K562 (cell line): Measurements from ENCODE around the gene ATF6B. TPM values are rescaled to one million over a fixed set of nuclear protein-coding genes. Genes with fewer than 3 reads are reported as not detected.

ENCODE experiments used
- DMBX1 ChIP-seq: fragments of 250-450 bp; sonication (Bioruptor Pico); IDR thresholded peaks from 2 replicates; pipeline ENCODE4 v1.8.0; 2022; ENCODE audit warnings: inconsistent platforms, mild to moderate bottlenecking, moderate library complexity, borderline replicate concordance
- FOXA1 ChIP-seq: fragments of 450-650 bp; IDR thresholded peaks from 2 replicates; pipeline ENCODE4 v1.6.1; 2016; ENCODE audit warnings: mild to moderate bottlenecking, borderline replicate concordance
- FOXK1 ChIP-seq: sonication (generic); formaldehyde crosslinking; IDR thresholded peaks from 2 replicates; pipeline ENCODE4 v1.8.0; 2022; ENCODE audit warnings: missing genetic modification reagents, mild to moderate bottlenecking, borderline replicate concordance
- IFI16 ChIP-seq: fragments of 250-450 bp; sonication (Bioruptor Pico); IDR thresholded peaks from 2 replicates; pipeline ENCODE4 v2.1.2; 2022; ENCODE audit warnings: mild to moderate bottlenecking, inconsistent platforms
- KLF10 ChIP-seq: fragments of 250-450 bp; sonication (Bioruptor Pico); IDR thresholded peaks from 2 replicates; pipeline ENCODE4 v1.6.1; 2021; ENCODE audit warnings: matching md5 sums
- NR2C1 ChIP-seq, 2 experiments: fragments of 450-650 bp; IDR thresholded peaks; 2 replicates each; pipeline ENCODE4 v1.6.1; 2017; ENCODE audit warnings: mild to moderate bottlenecking in 2 of 2, antibody characterized with exemption in 1 of 2, inconsistent platforms in 1 of 2, missing compliant biosample characterization in 1 of 2, missing genetic modification characterization in 1 of 2
- PTTG1 ChIP-seq: fragments of 450-650 bp; IDR thresholded peaks from 2 replicates; pipeline ENCODE4 v1.6.1; 2016; ENCODE audit warnings: low read depth, mild to moderate bottlenecking, missing genetic modification characterization, missing compliant biosample characterization
- RBM25 ChIP-seq: fragments of 200-400 bp; formaldehyde crosslinking; IDR thresholded peaks from 2 replicates; pipeline ENCODE4 v1.6.1; 2018; ENCODE audit warnings: low read length, low read depth, moderate library complexity; ENCODE audit not compliant: severe bottlenecking
- TBL1XR1 ChIP-seq, 2 experiments: IDR thresholded peaks; 2 replicates each; pipeline ENCODE4 v1.6.1; 2012; ENCODE audit warnings: improper control_type of control experiment in 2 of 2, low read length in 2 of 2, mild to moderate bottlenecking in 1 of 2
- TEAD2 ChIP-seq: fragments of 450-650 bp; IDR thresholded peaks from 2 replicates; pipeline ENCODE4 v1.6.1; 2016; ENCODE audit warnings: missing genetic modification characterization, control low read depth, missing compliant biosample characterization
- ZNF12 ChIP-seq: sonication (generic); formaldehyde crosslinking; IDR thresholded peaks from 2 replicates; pipeline ENCODE4 v1.4.0; 2020; ENCODE audit warnings: mild to moderate bottlenecking, missing genetic modification reagents
- ZNF217 ChIP-seq: sonication (generic); formaldehyde crosslinking; IDR thresholded peaks from 2 replicates; pipeline ENCODE4 v1.8.0; 2022; ENCODE audit warnings: mild to moderate bottlenecking, missing genetic modification reagents
- ZNF75A ChIP-seq: fragments of 450-650 bp; formaldehyde crosslinking; IDR thresholded peaks from 2 replicates; pipeline ENCODE4 v1.4.0; 2020; ENCODE audit warnings: mild to moderate bottlenecking
- ZNF79 ChIP-seq: fragments of 250-450 bp; sonication (Bioruptor Pico); IDR thresholded peaks from 2 replicates; pipeline ENCODE4 v1.4.0; 2020; ENCODE audit warnings: low read depth, mild to moderate bottlenecking, moderate library complexity
- polyA plus RNA-seq, 8 experiments: library from polyadenylated mRNA; depleted of rRNA in 4 of 8; stranded (reverse) in 5 of 8; unstranded in 3 of 8; fragments of >200 nt; fragmentation: Nextera tagmentation in 2 of 8; fragmentation: Illumina TruSeq in 1 of 8; extraction: Ambion mirVana in 2 of 8; extraction: Trizol in 1 of 8; gene quantifications; 2 replicates each; pipeline versions ENCODE4 v1.2.1 to v1.2.3, GENCODE V29; 2011 to 2014; ENCODE audit warnings: inconsistent platforms in 1 of 8, missing spikeins in 1 of 8
- total RNA-seq, 7 experiments: library from RNA; depleted of rRNA in 6 of 7; stranded (reverse); fragments of >200 nt in 6 of 7; fragmentation: Illumina TruSeq in 2 of 7; extraction: Trizol in 2 of 7; gene quantifications; 2 replicates each; pipeline versions ENCODE4 v1.2.1 to v1.2.3, GENCODE V29; 2011 to 2021; ENCODE audit warnings: low replicate concordance in 1 of 7
- TF ChIP-seq, protein P1 (sequence below): sonication (generic); formaldehyde crosslinking; IDR thresholded peaks from 2 replicates; pipeline ENCODE4 v1.8.1; 2023; ENCODE audit warnings: mild to moderate bottlenecking, missing genetic modification reagents
- TF ChIP-seq, protein P2 (sequence below): sonication (generic); formaldehyde crosslinking; IDR thresholded peaks from 2 replicates; pipeline ENCODE4 v1.8.0; 2023; ENCODE audit warnings: mild to moderate bottlenecking, missing genetic modification reagents
- TF ChIP-seq, protein P3 (sequence below): fragments of 450-650 bp; formaldehyde crosslinking; IDR thresholded peaks from 2 replicates; pipeline ENCODE4 v1.4.0; 2020; ENCODE audit warnings: mild to moderate bottlenecking, mixed read lengths
- TF ChIP-seq, protein P4 (sequence below): sonication (generic); formaldehyde crosslinking; IDR thresholded peaks from 2 replicates; pipeline ENCODE4 v1.4.0; 2020; ENCODE audit warnings: mild to moderate bottlenecking, missing genetic modification reagents

The ATF6B gene
- total and polyA plus RNA-seq, 9 of the 15 experiments (the other 6 are each of a cell fraction or from before 2014, with no cell fraction given) = 20.7 to 131 (median 31.7) TPM

DNA sequence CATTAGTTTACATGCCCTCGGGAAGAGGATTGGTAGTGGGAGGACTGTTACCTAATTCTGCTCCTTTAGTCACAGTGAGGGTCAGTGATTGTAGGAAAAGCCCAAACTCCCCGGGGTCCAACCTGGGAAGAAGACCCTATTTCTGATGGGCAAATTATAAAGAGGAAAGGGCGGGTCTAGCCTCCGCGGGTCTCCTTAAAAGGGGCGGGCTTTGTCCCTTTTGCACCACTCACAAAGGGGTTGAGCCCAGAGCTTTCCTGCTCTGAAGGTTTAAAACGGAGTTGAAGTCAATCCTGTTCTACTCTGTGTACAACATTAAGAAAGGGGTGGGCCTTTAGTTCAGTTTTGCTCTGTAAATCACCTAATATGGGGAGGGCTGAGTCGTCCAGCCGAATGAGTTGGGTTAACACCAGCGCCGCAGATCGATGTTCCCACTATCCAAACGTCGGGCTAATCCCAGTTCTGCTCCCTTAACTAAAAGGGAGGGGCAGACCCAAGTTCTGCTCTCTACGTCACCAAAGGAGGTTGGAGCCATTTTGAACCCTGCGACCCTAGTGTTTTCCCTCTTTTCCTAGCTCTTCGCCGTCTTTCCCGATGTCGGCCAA, 49.2 kb upstream of the ATF6B start (continued):
- TF ChIP-seq TEAD2 (no peak), ZNF79 (CRISPR knock-in tag) (peak; percentile 19; the same call in 1 of the 2 replicates), FOXK1 (CRISPR knock-in tag) (no peak), FOXA1 (no peak), ZNF75A (0 out of 2 replicates have a peak, but pooled peaks have one; percentile 67), PTTG1 (tag) (no peak), KLF10 (CRISPR knock-in tag) (no peak), IFI16 (CRISPR knock-in tag) (0 out of 2 replicates have a peak, but pooled peaks have one; percentile 31), ZNF12 (0 out of 2 replicates have a peak, but pooled peaks have one; percentile 66), TBL1XR1 (IDR thresholded peaks at IDR 0.05; ENCODE audit: low read length in 2 of 2) (no peak), ZNF217 (CRISPR knock-in tag) (no peak), NR2C1 (IDR thresholded peaks at IDR 0.05) (no peak), NR2C1 (tag; IDR thresholded peaks at IDR 0.05) (no peak), RBM25 (no peak), DMBX1 (CRISPR knock-in tag) (peak; percentile 60)
- TF ChIP-seq, protein P1, sequence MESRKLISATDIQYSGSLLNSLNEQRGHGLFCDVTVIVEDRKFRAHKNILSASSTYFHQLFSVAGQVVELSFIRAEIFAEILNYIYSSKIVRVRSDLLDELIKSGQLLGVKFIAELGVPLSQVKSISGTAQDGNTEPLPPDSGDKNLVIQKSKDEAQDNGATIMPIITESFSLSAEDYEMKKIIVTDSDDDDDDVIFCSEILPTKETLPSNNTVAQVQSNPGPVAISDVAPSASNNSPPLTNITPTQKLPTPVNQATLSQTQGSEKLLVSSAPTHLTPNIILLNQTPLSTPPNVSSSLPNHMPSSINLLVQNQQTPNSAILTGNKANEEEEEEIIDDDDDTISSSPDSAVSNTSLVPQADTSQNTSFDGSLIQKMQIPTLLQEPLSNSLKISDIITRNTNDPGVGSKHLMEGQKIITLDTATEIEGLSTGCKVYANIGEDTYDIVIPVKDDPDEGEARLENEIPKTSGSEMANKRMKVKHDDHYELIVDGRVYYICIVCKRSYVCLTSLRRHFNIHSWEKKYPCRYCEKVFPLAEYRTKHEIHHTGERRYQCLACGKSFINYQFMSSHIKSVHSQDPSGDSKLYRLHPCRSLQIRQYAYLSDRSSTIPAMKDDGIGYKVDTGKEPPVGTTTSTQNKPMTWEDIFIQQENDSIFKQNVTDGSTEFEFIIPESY (CRISPR knock-in tag) = no peak
- TF ChIP-seq, protein P2, sequence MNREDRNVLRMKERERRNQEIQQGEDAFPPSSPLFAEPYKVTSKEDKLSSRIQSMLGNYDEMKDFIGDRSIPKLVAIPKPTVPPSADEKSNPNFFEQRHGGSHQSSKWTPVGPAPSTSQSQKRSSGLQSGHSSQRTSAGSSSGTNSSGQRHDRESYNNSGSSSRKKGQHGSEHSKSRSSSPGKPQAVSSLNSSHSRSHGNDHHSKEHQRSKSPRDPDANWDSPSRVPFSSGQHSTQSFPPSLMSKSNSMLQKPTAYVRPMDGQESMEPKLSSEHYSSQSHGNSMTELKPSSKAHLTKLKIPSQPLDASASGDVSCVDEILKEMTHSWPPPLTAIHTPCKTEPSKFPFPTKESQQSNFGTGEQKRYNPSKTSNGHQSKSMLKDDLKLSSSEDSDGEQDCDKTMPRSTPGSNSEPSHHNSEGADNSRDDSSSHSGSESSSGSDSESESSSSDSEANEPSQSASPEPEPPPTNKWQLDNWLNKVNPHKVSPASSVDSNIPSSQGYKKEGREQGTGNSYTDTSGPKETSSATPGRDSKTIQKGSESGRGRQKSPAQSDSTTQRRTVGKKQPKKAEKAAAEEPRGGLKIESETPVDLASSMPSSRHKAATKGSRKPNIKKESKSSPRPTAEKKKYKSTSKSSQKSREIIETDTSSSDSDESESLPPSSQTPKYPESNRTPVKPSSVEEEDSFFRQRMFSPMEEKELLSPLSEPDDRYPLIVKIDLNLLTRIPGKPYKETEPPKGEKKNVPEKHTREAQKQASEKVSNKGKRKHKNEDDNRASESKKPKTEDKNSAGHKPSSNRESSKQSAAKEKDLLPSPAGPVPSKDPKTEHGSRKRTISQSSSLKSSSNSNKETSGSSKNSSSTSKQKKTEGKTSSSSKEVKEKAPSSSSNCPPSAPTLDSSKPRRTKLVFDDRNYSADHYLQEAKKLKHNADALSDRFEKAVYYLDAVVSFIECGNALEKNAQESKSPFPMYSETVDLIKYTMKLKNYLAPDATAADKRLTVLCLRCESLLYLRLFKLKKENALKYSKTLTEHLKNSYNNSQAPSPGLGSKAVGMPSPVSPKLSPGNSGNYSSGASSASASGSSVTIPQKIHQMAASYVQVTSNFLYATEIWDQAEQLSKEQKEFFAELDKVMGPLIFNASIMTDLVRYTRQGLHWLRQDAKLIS (CRISPR knock-in tag) = peak; percentile 35; the same call in 1 of the 2 replicates
- TF ChIP-seq, protein P3, sequence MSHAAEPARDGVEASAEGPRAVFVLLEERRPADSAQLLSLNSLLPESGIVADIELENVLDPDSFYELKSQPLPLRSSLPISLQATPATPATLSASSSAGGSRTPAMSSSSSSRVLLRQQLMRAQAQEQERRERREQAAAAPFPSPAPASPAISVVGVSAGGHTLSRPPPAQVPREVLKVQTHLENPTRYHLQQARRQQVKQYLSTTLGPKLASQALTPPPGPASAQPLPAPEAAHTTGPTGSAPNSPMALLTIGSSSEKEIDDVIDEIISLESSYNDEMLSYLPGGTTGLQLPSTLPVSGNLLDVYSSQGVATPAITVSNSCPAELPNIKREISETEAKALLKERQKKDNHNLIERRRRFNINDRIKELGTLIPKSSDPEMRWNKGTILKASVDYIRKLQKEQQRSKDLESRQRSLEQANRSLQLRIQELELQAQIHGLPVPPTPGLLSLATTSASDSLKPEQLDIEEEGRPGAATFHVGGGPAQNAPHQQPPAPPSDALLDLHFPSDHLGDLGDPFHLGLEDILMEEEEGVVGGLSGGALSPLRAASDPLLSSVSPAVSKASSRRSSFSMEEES = 0 out of 2 replicates have a peak, but pooled peaks have one; percentile 3
- TF ChIP-seq, protein P4, sequence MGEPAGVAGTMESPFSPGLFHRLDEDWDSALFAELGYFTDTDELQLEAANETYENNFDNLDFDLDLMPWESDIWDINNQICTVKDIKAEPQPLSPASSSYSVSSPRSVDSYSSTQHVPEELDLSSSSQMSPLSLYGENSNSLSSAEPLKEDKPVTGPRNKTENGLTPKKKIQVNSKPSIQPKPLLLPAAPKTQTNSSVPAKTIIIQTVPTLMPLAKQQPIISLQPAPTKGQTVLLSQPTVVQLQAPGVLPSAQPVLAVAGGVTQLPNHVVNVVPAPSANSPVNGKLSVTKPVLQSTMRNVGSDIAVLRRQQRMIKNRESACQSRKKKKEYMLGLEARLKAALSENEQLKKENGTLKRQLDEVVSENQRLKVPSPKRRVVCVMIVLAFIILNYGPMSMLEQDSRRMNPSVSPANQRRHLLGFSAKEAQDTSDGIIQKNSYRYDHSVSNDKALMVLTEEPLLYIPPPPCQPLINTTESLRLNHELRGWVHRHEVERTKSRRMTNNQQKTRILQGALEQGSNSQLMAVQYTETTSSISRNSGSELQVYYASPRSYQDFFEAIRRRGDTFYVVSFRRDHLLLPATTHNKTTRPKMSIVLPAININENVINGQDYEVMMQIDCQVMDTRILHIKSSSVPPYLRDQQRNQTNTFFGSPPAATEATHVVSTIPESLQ (CRISPR knock-in tag) = peak; percentile 87; the same call in 1 of the 2 replicates
